ES-I3 (cell line): Measurements from ENCODE around the gene BNIP5.
"Not testable (repeated sequence)": the region's sequence is repeated elsewhere in the genome, so short reads cannot be mapped to it uniquely, and the experiment has no call there.

Experiments
- H3K36me3 ChIP-seq: 2 replicates; pipeline ENCODE4 v1.6.1; 2013; ENCODE audit warnings: mild to moderate bottlenecking, low read length, control low read depth, moderate library complexity; ENCODE audit not compliant: insufficient read depth
- H3K4me1 ChIP-seq: 2 replicates; pipeline ENCODE4 v1.6.1; 2013; ENCODE audit warnings: mild to moderate bottlenecking, control low read depth, low read length; ENCODE audit not compliant: insufficient read depth
- H3K9ac ChIP-seq: 2 replicates; pipeline ENCODE4 v1.6.1; 2013; ENCODE audit warnings: low read depth, mild to moderate bottlenecking, low read length, moderate library complexity
- H3K9me3 ChIP-seq: 2 replicates; pipeline ENCODE4 v1.6.1; 2013; ENCODE audit warnings: mild to moderate bottlenecking, low read length, moderate library complexity; ENCODE audit not compliant: control insufficient read depth, insufficient read depth

BNIP5 gene

DNA sequence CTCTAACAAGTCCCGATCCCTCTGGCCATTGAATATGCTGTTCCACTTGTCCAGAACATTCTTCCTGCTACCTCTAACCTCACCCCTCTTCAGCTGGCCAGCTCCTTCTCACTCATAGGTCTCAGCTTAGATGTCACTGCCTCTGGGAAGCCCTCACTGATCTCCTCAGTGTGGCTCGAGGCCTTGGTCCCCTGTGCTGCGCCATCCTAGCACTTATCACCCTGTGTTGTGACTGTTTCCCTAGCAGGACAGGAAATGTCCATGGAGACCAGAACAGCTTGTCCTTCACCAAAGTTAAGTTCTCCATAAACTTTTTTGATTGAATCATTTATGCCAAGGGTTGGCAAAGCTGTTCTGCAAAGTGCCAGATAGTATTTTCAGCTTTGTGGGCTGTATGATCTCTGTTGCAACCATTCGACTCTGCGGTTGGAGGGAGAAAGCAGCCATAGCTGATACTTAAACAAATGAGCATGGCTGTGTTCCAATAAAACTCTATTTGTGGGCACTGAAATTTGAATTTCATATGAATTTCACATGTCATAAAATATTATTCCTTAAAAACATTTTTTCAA, 6.5 kb upstream of the BNIP5 start:
- Histone ChIP-seq H3K9ac (no peak overlapping the region), H3K9me3 (no peaks in the 10 kb centered on the region), H3K4me1 (peaks cover 10% of the 10 kb centered on the region; the same call in 1 of the 2 replicates), H3K36me3 (no peaks in the 10 kb centered on the region)

DNA sequence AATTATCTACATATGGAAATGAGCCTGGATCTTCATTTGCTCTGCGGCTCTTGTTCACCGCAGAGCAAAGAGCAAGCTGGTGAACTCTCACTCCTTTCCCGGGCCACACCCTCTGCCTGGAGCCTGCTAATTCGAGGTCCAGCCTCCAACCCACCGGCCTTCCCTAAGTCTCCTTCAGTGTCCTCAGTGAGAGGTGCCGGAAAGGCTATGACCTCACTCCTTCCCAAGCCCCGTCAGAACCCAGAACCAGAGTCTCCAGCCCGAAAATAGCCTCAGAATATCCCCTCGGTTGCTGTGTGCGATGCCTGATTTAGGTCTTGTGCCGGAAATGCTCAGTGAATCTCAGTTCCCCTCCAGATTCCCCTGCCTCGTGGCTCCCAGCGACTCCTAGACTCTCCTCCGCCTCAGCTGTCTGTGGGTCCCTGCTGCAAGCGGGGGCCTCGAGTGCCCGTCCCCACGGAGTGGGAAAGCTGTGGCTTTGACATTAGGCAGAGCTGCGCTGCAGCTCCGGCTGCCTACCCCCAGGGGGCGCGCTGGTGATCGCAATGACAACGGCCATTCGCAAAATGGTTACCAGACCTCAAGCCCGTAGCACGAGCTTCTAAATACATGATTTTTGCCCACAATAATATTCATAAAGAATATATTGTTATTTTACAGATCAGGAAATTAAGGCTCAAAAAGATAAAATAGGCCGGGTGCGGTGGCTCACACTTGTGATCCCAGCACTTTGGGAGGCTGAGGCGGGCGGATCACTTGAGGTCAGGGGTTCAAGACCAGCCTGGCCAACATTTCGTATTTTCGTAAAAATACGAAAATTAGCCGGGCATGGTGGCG, 4.1 kb upstream of the BNIP5 start:
- Histone ChIP-seq H3K4me1 (peaks cover 4% of the 10 kb centered on the region; the same call in 1 of the 2 replicates), H3K9me3 (no peaks in the 10 kb centered on the region), H3K9ac (peak overlapping the region; percentile 60; the same call in 1 of the 2 replicates), H3K36me3 (no peaks in the 10 kb centered on the region)

DNA sequence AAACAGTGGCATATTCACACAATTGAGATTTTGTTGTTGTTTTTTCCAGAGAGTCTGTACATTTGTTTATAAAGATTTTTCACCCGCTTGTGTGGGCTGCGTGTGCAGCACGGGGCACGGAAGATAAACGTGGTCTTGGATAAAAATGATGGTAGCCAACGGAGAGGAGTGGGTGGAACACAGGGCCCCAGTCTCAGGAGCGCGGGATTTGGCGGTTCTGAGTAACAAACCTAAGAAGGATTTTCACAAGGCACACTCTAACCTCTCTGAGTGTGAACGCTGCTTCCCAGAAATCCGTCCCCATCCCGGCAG, 3.6 kb upstream of the BNIP5 start:
- H3K9me3 ChIP-seq: no peaks in the 10 kb centered on the region
- peak overlapping the region; percentile 60; the same call in 1 of the 2 replicates for H3K9ac ChIP-seq
- H3K36me3 ChIP-seq: no peaks in the 10 kb centered on the region
- H3K4me1 ChIP-seq: no peaks in the 10 kb centered on the region

DNA sequence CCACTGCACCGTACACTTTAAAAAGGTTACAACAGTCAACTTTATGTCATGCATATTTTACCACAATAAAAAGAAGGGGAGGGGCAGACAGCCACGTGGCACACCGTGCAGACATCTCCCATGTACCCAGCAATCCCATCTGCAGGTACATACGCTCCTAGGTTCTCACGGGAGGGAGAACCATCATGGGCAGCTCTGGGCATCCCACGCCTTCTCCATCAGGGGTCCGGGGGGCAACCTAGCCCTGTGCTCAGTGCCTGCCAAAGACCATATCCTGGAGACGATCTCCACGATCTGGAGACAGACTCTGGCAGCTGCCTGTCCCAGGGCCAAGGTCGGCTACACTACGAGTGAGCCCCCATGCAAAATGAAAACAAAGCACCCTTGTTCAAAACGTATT, 2.5 kb upstream of the BNIP5 start:
- no peaks in the 10 kb centered on the region; the same call in 1 of the 2 replicates for H3K4me1 ChIP-seq

DNA sequence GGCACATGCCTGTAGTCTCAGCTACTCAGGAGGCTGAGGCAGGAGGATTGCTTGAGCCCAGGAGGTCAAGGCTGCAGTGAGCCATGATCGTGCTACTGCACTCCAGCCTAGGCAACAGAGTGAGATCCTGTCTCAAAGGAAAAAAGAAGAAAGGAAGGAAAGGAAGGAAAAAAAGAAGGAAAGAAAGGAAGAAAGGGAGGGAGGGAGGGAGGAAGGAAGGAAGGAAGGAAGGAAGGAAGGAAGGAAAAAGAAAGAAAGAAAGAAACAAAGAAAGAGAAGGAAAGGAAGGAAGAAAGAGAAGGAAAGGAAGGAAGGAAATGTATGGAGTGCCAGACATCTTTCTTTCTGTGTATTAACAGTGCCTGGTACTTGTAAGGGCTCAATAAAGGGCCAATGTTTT, 1.5 kb upstream of the BNIP5 start:
- H3K9me3 ChIP-seq, H3K9ac ChIP-seq, H3K36me3 ChIP-seq, H3K4me1 ChIP-seq: not testable (repeated sequence)

More for the DNA sequence above, 2.5 kb upstream of the BNIP5 start:
- Histone ChIP-seq H3K36me3 (no peaks in the 10 kb centered on the region), H3K9ac (no peak overlapping the region), H3K9me3 (no peaks in the 10 kb centered on the region)

- no peaks in the 10 kb centered on the region; the same call in 1 of the 2 replicates for H3K4me1 ChIP-seq
- no peaks in the 10 kb centered on the region for H3K9me3 ChIP-seq
- H3K9ac ChIP-seq: no peak overlapping the region
- H3K36me3 ChIP-seq: no peaks in the 10 kb centered on the region
Observed at GRCh38 chr6:36337814-36338213, 1.1 kb upstream of the BNIP5 start.

GRCh38 chr6:36336208-36336710, 429 bp downstream of the BNIP5 start:
- no peaks in the 10 kb centered on the region for H3K9me3 ChIP-seq
- no peak overlapping the region for H3K9ac ChIP-seq
- H3K4me1 ChIP-seq: no peaks in the 10 kb centered on the region; the same call in 1 of the 2 replicates
- no peaks in the 10 kb centered on the region for H3K36me3 ChIP-seq

GRCh38 chr6:36335465-36336207, 1.1 kb downstream of the BNIP5 start:
- no peak overlapping the region for H3K9ac ChIP-seq
- H3K9me3 ChIP-seq: no peaks in the 10 kb centered on the region
- H3K4me1 ChIP-seq: no peaks in the 10 kb centered on the region; the same call in 1 of the 2 replicates
- no peaks in the 10 kb centered on the region for H3K36me3 ChIP-seq

DNA sequence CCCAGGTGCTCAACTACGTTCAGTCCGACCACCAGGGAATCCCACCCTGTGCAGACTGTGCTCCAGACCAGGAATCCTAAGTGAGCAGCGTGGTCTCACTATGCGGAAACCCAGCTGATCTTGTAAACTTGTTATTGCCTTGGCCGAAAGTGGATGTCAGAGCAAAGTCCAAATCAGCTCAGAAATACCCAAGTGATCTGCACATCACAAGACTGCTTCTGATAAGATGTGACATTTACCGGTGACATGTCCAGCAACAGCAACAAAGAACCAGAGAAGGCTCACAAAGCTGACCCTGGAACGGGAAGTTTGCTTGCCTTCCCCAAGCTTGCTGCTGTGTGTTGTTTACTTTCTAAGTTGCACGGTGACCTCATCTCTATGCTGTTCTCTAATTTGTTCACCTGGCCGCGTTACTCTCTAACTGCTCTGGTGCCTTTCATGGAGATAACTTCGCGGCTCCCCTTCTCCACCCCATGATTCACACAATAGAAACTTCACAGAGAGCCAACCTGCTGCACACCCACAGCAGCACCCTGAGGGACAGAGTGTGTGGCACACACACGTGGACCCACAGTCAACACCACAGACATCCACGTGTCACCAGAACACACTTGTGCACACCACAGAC, 1.7 kb downstream of the BNIP5 start:
- Histone ChIP-seq H3K9ac (no peak overlapping the region), H3K4me1 (no peaks in the 10 kb centered on the region; the same call in 1 of the 2 replicates), H3K36me3 (no peaks in the 10 kb centered on the region), H3K9me3 (no peaks in the 10 kb centered on the region)

DNA sequence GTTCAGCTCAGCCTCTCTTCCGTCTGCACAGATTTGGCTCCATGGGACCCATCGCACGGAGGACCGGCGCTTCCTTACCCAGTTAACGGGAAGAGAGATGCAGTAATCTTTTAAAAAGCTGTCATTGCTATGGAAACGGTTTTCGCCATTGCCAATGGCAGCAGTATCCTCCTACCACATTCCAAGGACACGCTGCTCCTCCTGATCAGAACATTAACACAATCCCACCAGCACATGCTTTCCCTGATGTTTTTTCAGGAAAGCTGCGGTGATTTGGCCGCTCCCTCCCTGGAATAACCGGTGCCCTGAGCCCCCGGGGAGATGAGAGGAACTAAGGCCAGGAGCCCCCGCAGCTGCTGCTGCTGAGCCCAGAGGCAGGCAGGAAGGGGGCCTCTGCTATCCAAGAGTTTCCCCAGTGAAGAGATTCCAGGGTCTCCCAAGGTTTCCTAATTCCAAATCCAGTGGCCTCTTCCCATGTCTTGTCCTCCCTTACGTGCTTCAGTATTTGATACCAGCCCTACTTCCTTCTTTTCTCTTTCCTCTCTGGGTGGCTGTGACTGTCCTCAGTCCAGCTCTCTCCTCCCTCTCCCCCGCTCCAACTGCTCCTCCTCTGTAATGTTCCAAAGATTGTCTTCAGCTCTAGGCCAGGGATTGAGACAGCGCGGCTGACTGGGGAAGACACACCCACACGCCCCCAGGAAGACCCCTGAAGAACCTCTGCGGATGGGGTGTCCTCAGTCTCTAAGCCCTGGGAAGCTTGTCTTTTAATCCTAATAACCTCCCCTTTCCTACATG, 2.6 kb downstream of the BNIP5 start:
- no peak overlapping the region for H3K9ac ChIP-seq
- no peaks in the 10 kb centered on the region for H3K36me3 ChIP-seq
- H3K9me3 ChIP-seq: no peaks in the 10 kb centered on the region
- H3K4me1 ChIP-seq: no peaks in the 10 kb centered on the region; the same call in 1 of the 2 replicates

- H3K9me3 ChIP-seq: no peaks in the 10 kb centered on the region
- H3K4me1 ChIP-seq: no peaks in the 10 kb centered on the region; the same call in 1 of the 2 replicates
- no peak overlapping the region for H3K9ac ChIP-seq
- H3K36me3 ChIP-seq: no peaks in the 10 kb centered on the region
Observed at GRCh38 chr6:36333171-36333895, 3.4 kb downstream of the BNIP5 start.

GRCh38 chr6:36331381-36331780, 5.3 kb downstream of the BNIP5 start:
- no peaks in the 10 kb centered on the region for H3K9me3 ChIP-seq
- H3K9ac ChIP-seq: no peak overlapping the region
- no peaks in the 10 kb centered on the region for H3K36me3 ChIP-seq
- H3K4me1 ChIP-seq: peaks cover 6% of the 10 kb centered on the region; the same call in 1 of the 2 replicates

DNA sequence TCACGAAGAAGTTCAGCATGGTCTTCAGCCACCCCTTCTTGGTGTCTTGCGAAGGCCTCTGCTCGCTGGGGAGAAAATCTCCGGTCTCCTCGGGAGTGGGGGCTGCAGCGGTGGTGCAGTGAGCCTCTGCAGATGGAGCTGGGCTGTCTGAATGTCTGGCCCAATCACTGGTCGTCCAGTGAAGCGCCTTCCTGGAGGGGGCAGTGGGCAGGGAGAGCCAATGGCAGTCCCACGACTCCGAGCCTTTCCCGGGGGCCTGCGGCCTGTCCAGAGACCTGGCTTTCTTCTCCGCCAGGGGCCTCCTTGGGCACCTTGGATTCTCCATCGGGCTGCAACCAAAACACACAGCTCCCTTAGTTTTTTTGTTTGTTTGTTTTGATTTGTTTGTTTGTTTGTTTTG, 6.3 kb downstream of the BNIP5 start:
- Histone ChIP-seq H3K9ac (no peak overlapping the region), H3K9me3 (no peaks in the 10 kb centered on the region), H3K36me3 (no peaks in the 10 kb centered on the region), H3K4me1 (peaks cover 6% of the 10 kb centered on the region; the same call in 1 of the 2 replicates)
